ENCODE measurements around the gene ASF1A.

DNA sequence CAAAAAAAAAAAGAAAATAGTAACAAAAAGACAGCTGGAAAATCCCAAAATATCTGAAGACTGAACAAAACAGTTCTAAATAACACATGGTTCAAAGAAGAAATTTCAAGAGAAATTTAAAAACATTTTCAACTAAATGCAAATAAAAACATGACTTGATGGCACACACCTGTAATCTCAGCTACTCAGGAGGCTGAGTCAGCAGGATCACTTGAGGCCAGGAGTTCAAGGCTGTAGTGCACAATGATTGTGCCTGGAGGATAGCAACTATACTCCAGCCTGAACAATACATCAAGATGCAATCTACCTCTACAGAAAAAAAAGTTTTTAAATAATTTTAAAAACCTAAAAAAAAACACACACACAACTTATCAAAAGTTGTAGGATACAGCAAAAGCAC lies 21.6 kb upstream of the ASF1A start:
- no peak for TF ChIP-seq POLR2A (IDR thresholded peaks at IDR 0.05)
- TF ChIP-seq, protein P1, sequence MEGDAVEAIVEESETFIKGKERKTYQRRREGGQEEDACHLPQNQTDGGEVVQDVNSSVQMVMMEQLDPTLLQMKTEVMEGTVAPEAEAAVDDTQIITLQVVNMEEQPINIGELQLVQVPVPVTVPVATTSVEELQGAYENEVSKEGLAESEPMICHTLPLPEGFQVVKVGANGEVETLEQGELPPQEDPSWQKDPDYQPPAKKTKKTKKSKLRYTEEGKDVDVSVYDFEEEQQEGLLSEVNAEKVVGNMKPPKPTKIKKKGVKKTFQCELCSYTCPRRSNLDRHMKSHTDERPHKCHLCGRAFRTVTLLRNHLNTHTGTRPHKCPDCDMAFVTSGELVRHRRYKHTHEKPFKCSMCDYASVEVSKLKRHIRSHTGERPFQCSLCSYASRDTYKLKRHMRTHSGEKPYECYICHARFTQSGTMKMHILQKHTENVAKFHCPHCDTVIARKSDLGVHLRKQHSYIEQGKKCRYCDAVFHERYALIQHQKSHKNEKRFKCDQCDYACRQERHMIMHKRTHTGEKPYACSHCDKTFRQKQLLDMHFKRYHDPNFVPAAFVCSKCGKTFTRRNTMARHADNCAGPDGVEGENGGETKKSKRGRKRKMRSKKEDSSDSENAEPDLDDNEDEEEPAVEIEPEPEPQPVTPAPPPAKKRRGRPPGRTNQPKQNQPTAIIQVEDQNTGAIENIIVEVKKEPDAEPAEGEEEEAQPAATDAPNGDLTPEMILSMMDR (IDR thresholded peaks at IDR 0.05), result no peak

Measured in heart left ventricle (tissue), 13 donors.